Left colon (tissue), 2 donors: ENCODE measurements around the gene OPRL1. TPM values are rescaled to one million over a fixed set of nuclear protein-coding genes. Genes with fewer than 3 reads are reported as not detected.

Experiments
- ATAC-seq: fragments of 200-7000 bp; cut with Tn5 transposase; one replicate; pipeline ENCODE4 v1.9.1; 2020; ENCODE audit warnings: mild to moderate bottlenecking, moderate library complexity
- DNase-seq, 2 donors: peaks; one replicate each; pipeline ENCODE4 v3.0.0-alpha.2; 2020
- intact Hi-C, 2 donors: fragments of 100-400 bp; cut with DNase I in 1 of 2; cut with micrococcal nuclease in 1 of 2; formaldehyde crosslinking; loops; one replicate each; pipeline versions ENCODE4 v1.11.2 to v1.14.0; 2022; cut with DNase I, micrococcal nuclease
- total RNA-seq, 2 donors: library from RNA; stranded (reverse); fragmentation: NEBNext Ultra II Directional; extraction: Animal tissue kit (Norgen Biotek cat#: 25700); gene quantifications; one replicate each; pipeline ENCODE4 v1.2.1, GENCODE V29; 2021
- donor health status: DM: no; HTN: no; CAD: no.
- donor health status: DM: yes; HTN: yes; CAD: no.

The OPRL1 gene
- total RNA-seq, 2 donors from 2014 or later = 0.15 to 0.17 TPM

DNA sequence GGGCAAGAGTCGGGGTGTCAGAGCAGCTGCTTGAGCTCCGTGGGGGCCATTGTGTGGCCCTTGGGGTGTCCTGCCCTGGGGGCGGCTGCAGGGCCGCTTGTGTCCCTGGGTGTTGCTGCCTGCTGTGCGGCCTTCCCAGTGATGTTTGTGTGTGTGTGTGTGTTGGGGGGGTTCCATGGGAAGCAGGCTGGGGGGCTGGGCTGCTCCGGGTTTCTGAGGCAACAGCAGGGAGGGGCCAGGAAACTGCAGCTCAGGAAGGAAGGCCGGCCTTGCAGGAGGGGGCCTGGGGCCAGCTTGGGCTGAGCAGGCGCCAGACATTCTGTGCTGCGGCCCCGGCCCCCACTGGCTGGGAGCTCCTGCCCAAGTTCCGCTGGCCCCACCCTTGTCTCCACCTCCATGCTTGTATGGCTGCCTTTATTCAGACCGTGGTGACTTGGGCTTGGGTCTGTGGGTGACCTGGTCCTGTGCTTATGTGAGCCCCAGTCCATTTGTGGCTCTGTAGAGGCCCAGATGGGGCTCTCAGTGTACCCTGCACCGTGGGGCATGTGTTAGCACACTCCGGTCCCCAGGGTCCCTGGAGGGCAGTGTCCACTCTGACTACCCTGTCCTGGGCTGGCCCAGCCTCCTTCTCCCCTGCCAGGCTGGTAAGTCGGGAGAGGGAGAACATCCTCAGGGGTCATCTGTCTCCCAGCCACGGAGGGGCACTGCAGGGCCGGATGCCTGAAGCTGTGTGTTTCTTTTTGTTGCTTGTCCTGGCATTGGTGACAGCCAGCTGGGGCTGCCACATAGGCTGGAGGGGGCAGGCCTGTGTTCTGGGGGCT is 25.8 kb upstream of the OPRL1 start:
- intact Hi-C loops = no loop called here
- ATAC-seq = no peak
- no peak for DNase-seq

DNA sequence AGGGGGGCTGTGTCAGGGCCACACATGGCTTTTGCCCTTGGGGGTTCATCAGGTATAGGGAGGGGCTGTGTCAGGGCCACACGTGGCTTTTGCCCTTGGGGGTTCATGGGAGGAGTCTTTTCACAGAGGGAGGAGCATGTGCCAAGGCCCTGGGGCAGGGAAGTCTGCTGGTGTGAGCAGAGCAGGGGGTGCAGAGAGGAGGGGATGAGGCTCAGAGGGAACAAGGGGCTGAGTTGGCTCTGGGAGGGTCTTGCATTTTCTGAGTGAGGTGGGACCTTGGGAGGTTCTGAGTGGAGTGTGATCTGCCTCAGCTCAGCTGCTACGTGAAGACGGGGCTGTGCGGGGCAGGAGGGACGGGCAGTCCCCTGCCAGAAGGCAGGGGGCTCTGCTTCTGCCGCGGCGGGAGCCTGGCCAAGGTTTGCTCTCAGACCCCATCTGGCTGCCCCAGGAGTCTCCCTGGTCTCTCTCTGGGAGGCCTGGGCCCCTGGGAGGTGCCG is 24.4 kb upstream of the OPRL1 start:
- intact Hi-C loops = loop anchor here in 1 of 2 donors (5.0 kb wide), 1 partner anchor 63 kb away; no protein-coding TSS in a partner anchor
- DNase-seq = no peak
- ATAC-seq = no peak

DNA sequence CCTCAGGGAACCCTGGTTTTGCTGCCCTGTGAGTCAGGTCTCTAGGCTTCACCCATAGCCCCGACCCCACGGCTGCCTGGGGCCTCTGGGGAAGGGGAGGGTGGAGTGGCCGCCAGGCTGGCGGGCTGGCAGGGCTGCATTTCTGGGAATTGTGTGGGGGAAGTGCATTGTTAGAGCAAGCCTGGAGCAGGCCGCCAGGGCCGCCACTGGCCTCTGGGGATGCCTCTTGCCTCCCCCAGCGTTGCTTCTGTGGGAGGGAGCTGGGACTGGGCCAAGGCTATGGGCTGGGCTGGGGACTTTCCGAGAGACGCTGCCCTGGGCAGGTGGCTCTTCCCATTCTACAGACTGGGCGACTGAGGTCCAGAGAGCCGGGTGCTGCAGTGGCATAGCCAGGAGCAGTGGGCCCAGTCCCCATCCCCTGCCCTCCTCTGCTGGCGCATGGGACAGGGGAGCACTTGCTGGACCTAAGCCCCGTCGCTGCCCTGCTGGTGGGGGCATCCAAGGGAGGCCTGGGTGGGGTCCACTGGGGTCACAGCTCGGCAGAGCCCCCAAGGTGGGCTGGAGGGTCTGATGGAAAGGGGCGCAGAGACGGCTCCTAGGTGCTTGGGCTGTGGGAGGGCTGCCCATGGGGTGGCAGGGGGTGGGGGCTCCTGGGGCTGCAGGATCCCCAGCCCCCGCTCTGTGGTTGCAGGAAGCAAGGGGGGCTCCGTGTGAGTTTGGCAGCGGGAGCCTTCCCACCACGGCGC is 23.8 kb upstream of the OPRL1 start:
- intact Hi-C loops = loop anchor here in 1 of 2 donors (5.0 kb wide), 1 partner anchor 64 kb away; no protein-coding TSS in a partner anchor
- no peak for DNase-seq
- ATAC-seq = no peak

DNA sequence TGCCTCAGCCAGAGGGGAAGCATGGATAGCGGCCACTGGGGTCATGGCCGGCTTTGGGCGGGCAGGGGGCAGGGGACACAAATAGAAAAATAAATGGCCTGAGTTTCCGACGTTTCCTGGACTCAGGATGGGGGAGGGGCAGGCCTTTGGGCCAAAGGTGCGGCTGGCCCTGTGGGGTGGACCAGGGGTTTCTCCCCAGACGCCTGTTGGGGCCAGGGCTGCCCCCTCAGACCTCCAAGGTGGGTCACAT is 23.3 kb upstream of the OPRL1 start:
- intact Hi-C loops = loop anchor here in 1 of 2 donors (5.0 kb wide), 1 partner anchor 64 kb away; no protein-coding TSS in a partner anchor
- ATAC-seq = no peak
- no peak for DNase-seq

DNA sequence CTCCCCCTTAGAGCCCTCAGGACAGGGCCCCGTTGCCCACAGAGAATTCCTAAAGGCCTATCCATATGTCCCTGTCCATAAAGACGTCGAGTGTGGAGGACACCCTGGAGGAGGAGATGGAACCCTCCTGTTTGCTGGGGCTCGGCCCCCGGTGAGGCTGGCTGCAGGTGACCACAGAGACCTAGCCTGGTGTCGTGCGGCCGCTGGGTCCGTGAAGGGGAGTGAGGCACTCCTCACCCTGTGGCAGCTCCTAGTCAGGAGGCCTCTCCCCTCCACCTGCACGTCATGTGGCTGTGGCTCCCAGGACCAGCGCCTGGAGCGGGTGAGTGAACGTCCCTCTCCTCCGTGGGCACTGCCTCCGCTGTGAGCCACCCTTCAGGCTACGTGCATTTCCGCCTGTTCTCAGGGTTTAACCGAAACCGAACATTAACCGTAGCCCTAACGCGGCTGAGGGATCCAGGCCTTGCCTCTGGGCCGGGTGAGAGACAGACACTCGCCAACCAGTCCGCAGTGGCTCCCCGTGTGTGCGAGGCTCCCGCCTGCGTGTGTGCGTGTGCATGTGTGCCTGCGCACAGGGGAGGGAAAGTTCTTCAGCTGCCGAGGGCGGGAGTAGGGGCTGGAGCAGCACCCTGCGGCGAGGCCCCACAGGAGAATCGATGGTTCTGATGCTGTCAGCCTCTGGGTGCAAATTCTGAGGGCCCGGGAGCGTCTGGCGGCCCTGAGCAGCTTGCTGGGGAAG is 22.8 kb upstream of the OPRL1 start:
- ATAC-seq = no peak
- intact Hi-C loops = loop anchor here in 1 of 2 donors (5.0 kb wide), 1 partner anchor 65 kb away; no protein-coding TSS in a partner anchor
- no peak for DNase-seq

DNA sequence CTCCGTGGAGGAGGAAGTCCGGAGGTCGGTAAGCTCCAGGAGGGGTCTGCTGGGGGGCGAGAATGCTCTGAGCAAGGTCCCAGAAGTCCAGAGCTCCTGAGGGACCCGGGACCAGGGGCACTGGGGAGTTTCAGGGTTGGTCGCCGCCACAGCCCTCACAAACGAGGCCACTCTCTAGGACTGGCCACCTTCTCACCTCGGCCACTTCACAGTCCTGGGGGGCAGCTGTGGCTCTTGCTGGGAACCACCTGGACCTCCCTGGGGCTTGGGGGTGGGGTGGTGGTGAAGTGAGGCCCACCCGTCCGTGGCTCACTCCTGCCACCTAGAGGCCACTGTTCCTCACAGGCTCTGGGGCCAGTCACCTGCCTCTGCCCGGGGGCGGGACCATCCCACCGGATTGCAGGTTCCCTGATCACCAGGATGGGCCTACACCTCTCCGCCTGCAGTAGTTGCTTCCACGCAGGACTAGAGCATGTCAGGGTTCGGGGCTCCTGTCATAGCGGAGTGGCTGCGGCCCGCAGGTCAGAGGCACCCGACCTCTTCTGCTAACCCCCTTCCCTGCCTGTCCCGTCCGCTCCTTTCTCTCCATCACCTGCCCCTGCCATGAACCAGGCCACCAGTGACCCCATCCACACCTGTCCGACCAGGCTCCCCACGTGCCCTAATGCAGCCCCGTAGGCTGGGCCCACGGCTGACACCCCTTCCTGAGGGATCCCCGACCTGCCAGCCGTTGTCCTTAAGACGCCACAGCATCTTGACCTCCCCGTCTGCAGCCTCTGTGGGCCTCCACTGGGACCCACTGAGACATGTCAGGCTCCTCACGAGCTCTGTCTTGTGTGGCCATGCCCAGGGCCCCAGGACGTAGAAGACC is 22.0 kb upstream of the OPRL1 start:
- peak in 1 of 2 donors; percentile 87 for DNase-seq
- peak; percentile 76 for ATAC-seq
- intact Hi-C loops = loop anchor here in 1 of 2 donors (5.0 kb wide), 1 partner anchor 66 kb away; no protein-coding TSS in a partner anchor

DNA sequence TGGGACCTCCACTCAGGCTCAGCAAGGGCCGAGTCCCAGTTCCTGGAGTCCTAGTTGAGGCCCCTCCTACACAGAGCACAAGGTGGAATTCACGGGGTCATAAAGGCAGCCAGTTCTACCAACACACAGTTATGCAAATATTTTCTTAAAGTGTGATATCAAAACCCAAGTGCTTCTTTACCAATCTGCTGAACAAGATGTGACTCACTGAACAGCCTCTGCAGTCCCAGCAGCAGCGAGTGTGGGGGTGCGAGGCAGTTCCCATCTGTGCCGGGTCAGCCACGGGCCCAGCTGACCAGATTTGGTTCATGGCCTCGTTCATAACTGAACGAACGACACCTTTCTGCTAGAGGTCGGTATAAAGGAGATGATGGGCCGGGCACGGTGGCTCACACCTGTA is 21.3 kb upstream of the OPRL1 start:
- no peak for ATAC-seq
- intact Hi-C loops = loop anchor here in 1 of 2 donors (5.0 kb wide), 1 partner anchor 66 kb away; no protein-coding TSS in a partner anchor
- DNase-seq = no peak

DNA sequence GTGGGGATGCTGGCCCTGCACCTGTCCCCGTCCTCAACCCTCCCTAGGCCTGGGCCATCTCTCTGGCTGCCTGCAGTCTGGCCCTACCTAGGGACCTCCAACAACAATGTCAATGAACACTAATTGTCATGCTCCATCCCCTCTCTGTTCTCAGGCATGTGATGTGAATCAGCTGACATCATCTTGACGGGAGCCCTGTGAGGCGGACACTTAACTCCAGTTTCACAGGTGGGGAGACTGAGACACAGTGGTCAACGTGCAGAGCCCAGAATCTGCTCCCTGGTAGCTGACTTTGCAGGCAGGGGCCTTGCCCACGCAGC is 17.6 kb upstream of the OPRL1 start:
- DNase-seq = no peak
- intact Hi-C loops = no loop called here
- no peak for ATAC-seq

DNA sequence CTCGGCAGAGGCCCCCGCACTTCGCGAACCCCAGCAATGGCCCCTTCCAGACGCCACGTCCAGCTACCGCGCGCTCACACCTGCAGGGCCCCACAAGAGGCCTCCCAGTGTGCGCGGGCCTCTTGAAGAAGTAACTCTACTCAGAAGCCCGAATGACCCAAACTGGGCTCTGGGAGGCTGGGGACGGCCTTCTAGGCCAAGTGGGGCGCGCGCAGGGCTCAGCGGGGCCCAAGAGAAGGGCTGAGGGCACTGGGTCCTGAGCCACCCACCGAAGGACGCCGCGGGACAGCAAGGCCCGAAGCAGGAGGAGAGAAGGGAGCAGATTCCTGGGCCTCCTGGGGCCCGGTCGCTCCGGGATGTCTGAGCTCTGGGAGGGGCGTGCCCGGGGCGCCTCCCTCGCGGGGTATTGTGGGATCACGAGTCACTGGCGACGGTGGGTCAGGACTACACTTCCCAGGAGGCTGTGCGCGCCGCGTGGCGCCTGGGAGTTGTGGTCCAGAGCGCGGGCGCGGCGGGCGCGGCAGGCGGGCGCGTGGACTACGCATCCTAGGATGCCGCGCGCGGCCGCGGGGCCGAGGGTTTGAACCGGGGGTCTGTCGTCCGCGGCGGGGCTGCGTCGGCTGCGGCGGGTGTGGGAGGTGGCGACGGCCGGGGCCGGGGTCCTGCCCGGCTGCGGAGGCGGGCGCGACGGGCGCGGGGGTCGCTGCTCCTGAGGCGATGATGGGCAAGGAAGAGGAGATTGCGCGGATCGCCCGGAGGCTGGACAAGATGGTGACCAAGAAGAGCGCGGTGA is 17.1 kb upstream of the OPRL1 start, which contains the start of gene TCEA2:
TSS of gene TCEA2 (plus strand) at position 603 of the 793 bp plus-strand sequence. CDS start at position 718, 115 bp downstream.
- ATAC-seq = peak; percentile 96
- intact Hi-C loops = no loop called here
- peak; percentile 95 to 97 for DNase-seq

DNA sequence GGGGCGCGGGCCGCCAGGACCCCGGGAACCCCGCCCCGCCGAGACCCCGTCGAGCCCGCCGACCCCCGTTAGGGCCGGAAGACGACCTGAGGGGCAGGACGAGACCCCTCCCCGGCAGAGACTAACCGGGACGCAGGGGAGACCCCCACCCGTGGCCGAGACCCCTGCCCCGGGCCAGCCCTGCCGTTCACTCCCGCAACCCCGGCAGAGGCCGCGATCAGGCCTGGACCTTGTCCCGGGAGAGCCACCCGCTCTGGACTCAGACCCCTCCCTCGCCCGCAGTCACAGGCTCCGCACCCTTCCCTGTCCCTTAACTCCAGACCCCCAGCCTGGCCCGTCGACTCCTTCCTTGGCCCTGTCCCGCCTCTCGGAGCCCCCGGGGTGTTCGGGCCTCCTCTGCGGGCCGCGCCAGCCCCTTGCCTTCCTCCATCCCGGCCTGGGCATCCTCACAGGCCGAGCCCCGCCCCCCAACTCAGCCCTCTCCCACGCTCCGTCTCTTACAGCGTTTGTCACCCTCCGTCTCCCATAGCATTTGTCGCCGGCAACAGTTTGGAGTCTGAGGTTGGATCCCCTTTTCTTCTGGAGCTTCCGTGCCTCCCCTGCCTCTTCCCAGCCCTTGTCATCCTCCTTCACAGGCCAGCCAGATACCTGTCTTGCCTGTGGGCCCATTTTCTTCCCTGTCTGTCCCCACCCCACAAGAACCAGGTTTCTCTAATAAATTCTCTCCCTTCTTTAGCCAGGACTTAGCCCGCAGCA is 16.3 kb upstream of the OPRL1 start:
- DNase-seq (peak in 1 of 2 donors; percentile 53), ATAC-seq (peak; percentile 22)
- intact Hi-C loops = no loop called here

DNA sequence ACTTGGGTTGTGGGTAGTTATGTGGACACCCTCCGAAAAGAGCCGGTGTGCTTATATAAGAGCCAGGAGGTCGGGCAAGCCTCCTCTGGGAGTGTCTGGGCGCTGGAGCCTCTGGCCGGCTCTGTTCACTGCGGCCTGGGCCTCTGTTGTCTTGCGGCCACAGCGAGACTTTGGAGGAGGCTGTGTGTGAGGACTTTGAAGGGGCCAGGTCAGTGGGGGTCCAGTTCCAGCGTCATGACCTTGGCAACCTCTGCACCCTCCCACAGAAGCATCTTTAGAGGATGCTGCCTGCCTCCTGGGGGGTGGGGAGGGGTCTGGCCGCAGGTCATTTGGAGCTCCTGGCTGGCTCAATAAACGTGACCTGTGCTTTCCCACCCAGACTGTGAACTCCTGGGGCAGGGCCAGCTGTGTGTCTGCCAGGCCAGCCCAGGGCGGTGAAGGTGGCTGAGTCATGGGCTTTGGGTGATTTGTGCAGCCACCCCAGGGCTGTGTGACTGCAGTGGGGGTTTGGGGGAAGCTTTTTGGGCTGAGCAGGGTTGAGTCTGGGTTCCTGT is 15.7 kb upstream of the OPRL1 start:
- ATAC-seq = no peak
- intact Hi-C loops = no loop called here
- DNase-seq = no peak

DNA sequence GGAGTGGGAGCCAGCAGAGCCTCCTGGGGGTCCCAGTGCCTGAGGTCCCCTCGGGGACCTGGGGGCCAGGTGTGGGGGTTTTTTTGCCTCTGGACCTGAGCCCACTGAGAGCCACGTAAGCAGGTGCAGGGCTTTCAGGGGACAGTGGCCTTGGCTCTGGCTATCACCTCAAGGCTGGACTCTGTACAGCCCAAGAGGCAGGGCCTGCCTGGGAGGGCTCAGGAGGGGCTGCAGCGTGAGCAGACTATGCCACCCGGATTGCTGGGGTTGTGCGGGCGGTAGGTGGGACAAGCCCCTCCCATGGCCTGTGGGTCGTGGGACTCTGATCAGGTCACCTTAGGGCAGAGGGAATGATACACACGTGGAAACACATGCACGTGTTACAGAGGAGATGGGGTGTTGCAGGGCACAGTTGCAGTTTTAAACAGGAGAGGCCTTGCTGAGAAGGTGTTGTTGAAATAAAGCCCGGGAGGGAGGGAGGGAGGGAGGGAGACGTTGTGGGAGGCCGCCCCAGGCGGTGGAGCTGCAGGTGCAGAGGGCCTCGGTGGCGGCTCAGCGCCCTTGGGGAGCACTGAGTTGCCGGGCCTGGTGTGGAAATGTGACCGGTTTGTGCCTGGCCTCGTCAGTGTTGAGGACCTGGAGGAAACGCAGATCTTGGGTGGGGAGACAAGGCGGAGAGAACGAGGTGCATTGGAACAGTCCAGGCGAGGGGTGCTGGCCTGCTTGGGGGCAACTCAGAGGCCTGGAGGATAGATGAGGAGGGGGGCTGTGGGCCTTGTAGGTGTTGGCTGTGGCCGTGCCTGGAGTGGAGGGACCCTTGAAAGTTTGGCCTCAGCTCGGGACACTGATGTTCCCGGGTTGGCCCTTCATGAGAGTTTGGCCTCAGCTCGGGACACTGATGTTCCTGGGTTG is 14.6 kb upstream of the OPRL1 start:
- ATAC-seq (no peak), DNase-seq (no peak)
- intact Hi-C loops = no loop called here

DNA sequence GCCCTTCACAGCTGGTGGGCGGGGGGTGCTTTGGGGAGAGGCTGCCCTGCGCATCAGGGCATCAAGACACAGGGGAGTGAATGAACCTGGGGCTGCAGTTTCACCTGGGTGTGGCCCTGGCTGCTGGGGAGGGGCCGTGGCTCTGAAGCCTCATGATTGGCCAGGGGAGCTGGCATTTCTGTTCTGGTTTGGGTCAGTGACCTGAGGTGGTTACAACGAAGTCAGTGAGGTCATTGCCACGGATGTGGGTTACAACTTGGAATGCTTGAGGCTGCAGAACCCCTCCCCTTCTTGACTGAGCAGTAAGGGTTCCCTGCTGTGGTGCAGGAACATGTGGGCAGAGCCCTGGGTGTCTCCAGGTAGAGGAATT is 13.9 kb upstream of the OPRL1 start:
- intact Hi-C loops = no loop called here
- ATAC-seq = no peak
- peak in 1 of 2 donors; percentile 36 for DNase-seq

DNA sequence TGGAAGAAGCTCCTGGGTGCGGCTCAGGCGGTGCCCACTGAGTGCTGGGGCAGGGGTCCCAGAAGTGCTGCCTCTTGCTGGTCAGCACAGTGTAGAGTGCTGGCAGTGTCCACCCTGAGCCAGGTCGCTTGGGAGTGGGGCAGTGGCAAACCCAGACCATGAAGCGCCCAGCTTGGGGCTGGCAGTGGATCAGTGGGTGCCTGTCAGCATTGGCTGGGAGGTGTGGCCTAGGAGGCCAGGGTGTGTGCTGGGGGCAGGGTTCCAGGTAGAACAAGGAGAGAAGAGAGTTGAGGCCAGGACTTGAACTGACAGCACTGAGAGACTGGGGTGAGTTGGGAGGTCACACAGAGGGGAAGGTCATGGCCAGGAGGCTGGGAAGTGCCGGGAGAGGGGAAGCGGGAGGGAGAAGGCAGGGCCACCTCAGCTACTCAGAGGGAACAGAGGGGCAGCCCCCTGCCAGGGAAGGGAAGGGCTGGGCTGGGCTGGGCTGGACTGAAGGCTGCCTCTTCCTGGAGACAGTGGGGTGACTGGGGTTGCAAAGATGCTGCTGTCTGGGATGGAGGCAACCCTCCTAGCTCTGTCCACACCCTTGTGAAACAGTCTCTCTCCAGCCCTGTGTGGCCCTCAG is 12.8 kb upstream of the OPRL1 start:
- ATAC-seq (no peak), DNase-seq (no peak)
- intact Hi-C loops = no loop called here

DNA sequence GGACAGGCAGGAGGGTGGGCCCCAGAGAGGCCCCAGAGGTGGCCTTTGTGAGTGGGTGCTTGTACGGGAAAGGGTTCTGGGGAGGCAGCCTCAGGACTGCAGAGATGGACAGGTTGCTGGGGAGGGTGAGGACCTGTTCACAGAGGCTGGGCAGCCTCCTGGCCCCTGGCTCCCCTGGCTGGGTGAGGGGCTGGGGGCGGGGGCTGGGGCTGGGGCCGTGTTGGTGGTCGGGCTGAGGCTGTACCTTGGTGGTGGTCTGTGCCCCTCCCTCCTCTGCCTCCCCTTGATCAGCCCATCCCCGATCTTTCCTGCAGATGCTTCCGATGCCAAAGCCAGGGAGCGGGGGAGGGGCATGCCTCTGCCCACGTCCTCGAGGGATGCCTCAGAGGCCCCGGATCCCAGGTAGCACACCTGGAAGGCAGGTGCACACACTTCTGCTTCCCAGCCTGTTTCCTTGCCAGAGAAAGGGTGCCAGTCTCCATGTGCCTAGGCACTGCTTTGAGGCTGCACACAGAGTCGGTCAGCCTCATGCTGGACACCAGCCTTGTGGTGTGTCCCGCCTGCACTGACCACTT is 12.1 kb upstream of the OPRL1 start:
- intact Hi-C loops = no loop called here
- DNase-seq (no peak), ATAC-seq (no peak)
